GM23338 (cell line): ENCODE measurements around the gene CTNNA1. TPM values are rescaled to one million over a fixed set of nuclear protein-coding genes. Genes with fewer than 3 reads are reported as not detected.

Experiments used
- ATAC-seq: fragments of 200-7000 bp; cut with Tn5 transposase; 3 replicates; pipeline ENCODE4 v1.9.1; 2020
- DNase-seq: peaks from one replicate; pipeline ENCODE4 v3.0.0-alpha.2; 2015; ENCODE audit warnings: low spot score
- H2AFZ ChIP-seq: fragments of 200-600 bp; sonication (generic); 2 replicates; pipeline ENCODE4 v1.8.0; 2016; ENCODE audit warnings: antibody characterized with exemption, mild to moderate bottlenecking, moderate library complexity
- H3F3A ChIP-seq: fragments of 200-600 bp; sonication (generic); replicated peaks from 2 replicates; pipeline ENCODE4 v1.8.0; 2017; ENCODE audit warnings: antibody characterized with exemption, mixed run types, low read depth
- H3K27ac ChIP-seq: fragments of 200-600 bp; sonication (generic); 2 replicates; pipeline ENCODE4 v1.6.1; 2016; ENCODE audit warnings: low read depth
- H3K27me3 ChIP-seq: fragments of 200-600 bp; sonication (generic); 2 replicates; pipeline ENCODE4 v1.8.0; 2016; ENCODE audit warnings: mild to moderate bottlenecking, mixed run types, moderate library complexity; ENCODE audit not compliant: insufficient read depth
- H3K36me3 ChIP-seq: fragments of 200-600 bp; sonication (generic); 2 replicates; pipeline ENCODE4 v1.8.0; 2016; ENCODE audit warnings: mild to moderate bottlenecking; ENCODE audit not compliant: insufficient read depth
- H3K4me1 ChIP-seq: fragments of 200-600 bp; sonication (generic); 2 replicates; pipeline ENCODE4 v1.8.0; 2016; ENCODE audit warnings: mild to moderate bottlenecking, moderate library complexity; ENCODE audit not compliant: insufficient read depth
- H3K4me2 ChIP-seq: fragments of 200-600 bp; sonication (generic); 2 replicates; pipeline ENCODE4 v1.7.1; 2017; ENCODE audit warnings: mixed run types
- H3K4me3 ChIP-seq: fragments of 200-600 bp; sonication (generic); 2 replicates; pipeline ENCODE4 v1.6.1; 2016; ENCODE audit warnings: mixed run types
- H3K79me2 ChIP-seq: fragments of 200-600 bp; sonication (generic); replicated peaks from 2 replicates; pipeline ENCODE4 v1.8.0; 2017; ENCODE audit warnings: mild to moderate bottlenecking; ENCODE audit not compliant: insufficient read depth
- H3K9me2 ChIP-seq: fragments of 200-600 bp; sonication (generic); 2 replicates; pipeline ENCODE4 v1.8.0; 2017; ENCODE audit not compliant: insufficient read depth
- H4K20me1 ChIP-seq: fragments of 200-600 bp; sonication (generic); replicated peaks from 2 replicates; pipeline ENCODE4 v1.8.0; 2017; ENCODE audit warnings: mild to moderate bottlenecking; ENCODE audit not compliant: insufficient read depth
- H3K27ac Mint-ChIP-seq: 2 replicates; pipeline ENCODE4 v1.8.0; 2020; ENCODE audit warnings: inconsistent platforms, mild to moderate bottlenecking, moderate library complexity, mixed read lengths
- H3K27me3 Mint-ChIP-seq: 3 replicates; pipeline ENCODE4 v1.8.0; 2022; ENCODE audit warnings: low read depth, mild to moderate bottlenecking, moderate library complexity, mixed read lengths, inconsistent platforms; ENCODE audit not compliant: insufficient read depth, poor library complexity
- H3K36me3 Mint-ChIP-seq: 3 replicates; pipeline ENCODE4 v1.8.0; 2021; ENCODE audit warnings: low read depth, mild to moderate bottlenecking, inconsistent platforms, moderate library complexity, mixed read lengths
- H3K4me1 Mint-ChIP-seq: 3 replicates; pipeline ENCODE4 v1.8.0; 2020; ENCODE audit warnings: mild to moderate bottlenecking, inconsistent platforms, mixed read lengths
- H3K4me3 Mint-ChIP-seq: 3 replicates; pipeline ENCODE4 v1.8.0; 2021; ENCODE audit warnings: moderate library complexity, mild to moderate bottlenecking, inconsistent platforms, mixed read lengths
- H3K9me3 Mint-ChIP-seq: 3 replicates; pipeline ENCODE4 v1.8.0; 2020; ENCODE audit warnings: moderate library complexity, mild to moderate bottlenecking, inconsistent platforms, mixed read lengths
- CREB1 ChIP-seq: fragments of 250-450 bp; sonication (Bioruptor Pico); IDR thresholded peaks from 2 replicates; pipeline ENCODE4 v1.5.0; 2020; ENCODE audit warnings: low read depth, mild to moderate bottlenecking, moderate library complexity
- CTCF ChIP-seq, 2 experiments: fragments of 200-600 bp in 1 of 2; sonication (generic) in 1 of 2; conservative IDR thresholded peaks; 2 replicates each; pipeline versions ENCODE4 v1.5.1 to v1.6.1; 2016 to 2017; ENCODE audit warnings: antibody characterized with exemption in 2 of 2, low read depth in 2 of 2, mild to moderate bottlenecking in 2 of 2, moderate library complexity in 1 of 2
- ETS1 ChIP-seq: IDR thresholded peaks from 2 replicates; pipeline ENCODE4 v1.6.1; 2016; ENCODE audit warnings: antibody characterized with exemption
- EZH2 ChIP-seq: fragments of 200-600 bp; sonication (generic); IDR thresholded peaks from one replicate; pipeline ENCODE4 v1.8.0; 2017; ENCODE audit warnings: antibody characterized with exemption, mild to moderate bottlenecking, low read depth; ENCODE audit not compliant: unreplicated experiment
- EZH2phosphoT487 ChIP-seq: fragments of 200-600 bp; sonication (generic); IDR thresholded peaks from one replicate; pipeline ENCODE4 v1.8.1; 2018; ENCODE audit warnings: antibody characterized with exemption; ENCODE audit not compliant: unreplicated experiment
- JUNB ChIP-seq: IDR thresholded peaks from one replicate; pipeline ENCODE4 v1.6.1; 2016; ENCODE audit warnings: antibody characterized with exemption; ENCODE audit not compliant: unreplicated experiment
- NANOG ChIP-seq: IDR thresholded peaks from 2 replicates; pipeline ENCODE4 v1.6.1; 2016; ENCODE audit warnings: antibody characterized with exemption, borderline replicate concordance
- POLR2AphosphoS5 ChIP-seq: IDR thresholded peaks from 2 replicates; pipeline ENCODE4 v1.6.1; 2016; ENCODE audit warnings: antibody characterized with exemption, low read depth
- REST ChIP-seq: IDR thresholded peaks from one replicate; pipeline ENCODE4 v1.6.1; 2018; ENCODE audit warnings: antibody characterized with exemption; ENCODE audit not compliant: unreplicated experiment
- STAT1 ChIP-seq: IDR thresholded peaks from one replicate; pipeline ENCODE4 v1.6.1; 2016; ENCODE audit warnings: antibody characterized with exemption; ENCODE audit not compliant: unreplicated experiment
- ZNF114 ChIP-seq: fragments of 250-450 bp; sonication (Bioruptor Pico); IDR thresholded peaks from 2 replicates; pipeline ENCODE4 v1.5.0; 2020; ENCODE audit warnings: mild to moderate bottlenecking, moderate library complexity
- ZNF331 ChIP-seq: fragments of 250-450 bp; sonication (Bioruptor Pico); IDR thresholded peaks from 2 replicates; pipeline ENCODE4 v1.5.0; 2020; ENCODE audit warnings: low read depth, mild to moderate bottlenecking, moderate library complexity
- ZNF462 ChIP-seq: fragments of 250-450 bp; sonication (Bioruptor Pico); IDR thresholded peaks from 2 replicates; pipeline ENCODE4 v1.5.0; 2020; ENCODE audit warnings: mild to moderate bottlenecking, moderate library complexity
- polyA plus RNA-seq: library from polyadenylated mRNA; unstranded; fragments of >200 nt; fragmentation: Nextera tagmentation; extraction: Ambion mirVana; gene quantifications from 2 replicates; pipeline ENCODE4 v1.2.1, GENCODE V29; 2016
- total RNA-seq: library from RNA; depleted of rRNA; stranded (reverse); fragments of >200 nt; shearing (Covaris generic); gene quantifications from 2 replicates; pipeline ENCODE4 v1.2.3, GENCODE V29; 2014

The CTNNA1 gene
- total and polyA plus RNA-seq, 2 experiments from 2014 or later, result 111 to 348 TPM

GRCh38 chr5:138968601-138969000, 215.4 kb downstream of the CTNNA1 start:
- Histone ChIP-seq H3K36me3 (no peaks in the 10 kb centered on the region), H3K4me3 (no peak overlapping the region), H3K79me2 (no peaks in the 10 kb centered on the region), H3K4me1 (peaks cover 7% of the 10 kb centered on the region), H3F3A (no peaks in the 10 kb centered on the region), H3K4me2 (no peak overlapping the region), H3K9me2 (0 out of 2 replicates have a peak, but pooled peaks cover 3% of the 10 kb centered on the region), H4K20me1 (no peaks in the 10 kb centered on the region), H3K27ac (no peak overlapping the region), H2AFZ (no peak overlapping the region), H3K27me3 (no peaks in the 10 kb centered on the region)
- Mint-ChIP-seq H3K27me3 (peaks cover 6% of the 10 kb centered on the region), H3K9me3 (no peaks in the 10 kb centered on the region), H3K4me3 (no peak overlapping the region), H3K36me3 (no peaks in the 10 kb centered on the region), H3K4me1 (peaks cover 32% of the 10 kb centered on the region), H3K27ac (no peak overlapping the region)
- ATAC-seq, result no peak
- no peak for DNase-seq
- TF ChIP-seq ETS1 (no peak), CTCF (conservative IDR thresholded peaks at IDR 0.05; ENCODE audit: low read depth in 2 of 2) (no peak), NANOG (no peak), CREB1 (no peak), ZNF462 (CRISPR knock-in tag) (no peak), POLR2AphosphoS5 (no peak), JUNB (no peak), EZH2phosphoT487 (no peak), ZNF114 (no peak), ZNF331 (CRISPR knock-in tag) (no peak), EZH2 (no peak), REST (no peak), STAT1 (no peak)
